Stimulated activated CD8-positive, alpha-beta memory T cell treated with anti-CD3 and anti-CD28 coated beads, Interleukin-15, amount 100 ng/mL, for 1 hour (primary cell): Measurements from ENCODE around the gene DLGAP5.
A peak's percentile ranks its signal among the peaks of the same experiment; 100 is the strongest.

Source experiments
- DNase-seq: peaks from one replicate; pipeline ENCODE4 v3.0.0-alpha.2; 2020; ENCODE audit warnings: low read depth

The DLGAP5 gene, protein sequence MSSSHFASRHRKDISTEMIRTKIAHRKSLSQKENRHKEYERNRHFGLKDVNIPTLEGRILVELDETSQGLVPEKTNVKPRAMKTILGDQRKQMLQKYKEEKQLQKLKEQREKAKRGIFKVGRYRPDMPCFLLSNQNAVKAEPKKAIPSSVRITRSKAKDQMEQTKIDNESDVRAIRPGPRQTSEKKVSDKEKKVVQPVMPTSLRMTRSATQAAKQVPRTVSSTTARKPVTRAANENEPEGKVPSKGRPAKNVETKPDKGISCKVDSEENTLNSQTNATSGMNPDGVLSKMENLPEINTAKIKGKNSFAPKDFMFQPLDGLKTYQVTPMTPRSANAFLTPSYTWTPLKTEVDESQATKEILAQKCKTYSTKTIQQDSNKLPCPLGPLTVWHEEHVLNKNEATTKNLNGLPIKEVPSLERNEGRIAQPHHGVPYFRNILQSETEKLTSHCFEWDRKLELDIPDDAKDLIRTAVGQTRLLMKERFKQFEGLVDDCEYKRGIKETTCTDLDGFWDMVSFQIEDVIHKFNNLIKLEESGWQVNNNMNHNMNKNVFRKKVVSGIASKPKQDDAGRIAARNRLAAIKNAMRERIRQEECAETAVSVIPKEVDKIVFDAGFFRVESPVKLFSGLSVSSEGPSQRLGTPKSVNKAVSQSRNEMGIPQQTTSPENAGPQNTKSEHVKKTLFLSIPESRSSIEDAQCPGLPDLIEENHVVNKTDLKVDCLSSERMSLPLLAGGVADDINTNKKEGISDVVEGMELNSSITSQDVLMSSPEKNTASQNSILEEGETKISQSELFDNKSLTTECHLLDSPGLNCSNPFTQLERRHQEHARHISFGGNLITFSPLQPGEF

DNA sequence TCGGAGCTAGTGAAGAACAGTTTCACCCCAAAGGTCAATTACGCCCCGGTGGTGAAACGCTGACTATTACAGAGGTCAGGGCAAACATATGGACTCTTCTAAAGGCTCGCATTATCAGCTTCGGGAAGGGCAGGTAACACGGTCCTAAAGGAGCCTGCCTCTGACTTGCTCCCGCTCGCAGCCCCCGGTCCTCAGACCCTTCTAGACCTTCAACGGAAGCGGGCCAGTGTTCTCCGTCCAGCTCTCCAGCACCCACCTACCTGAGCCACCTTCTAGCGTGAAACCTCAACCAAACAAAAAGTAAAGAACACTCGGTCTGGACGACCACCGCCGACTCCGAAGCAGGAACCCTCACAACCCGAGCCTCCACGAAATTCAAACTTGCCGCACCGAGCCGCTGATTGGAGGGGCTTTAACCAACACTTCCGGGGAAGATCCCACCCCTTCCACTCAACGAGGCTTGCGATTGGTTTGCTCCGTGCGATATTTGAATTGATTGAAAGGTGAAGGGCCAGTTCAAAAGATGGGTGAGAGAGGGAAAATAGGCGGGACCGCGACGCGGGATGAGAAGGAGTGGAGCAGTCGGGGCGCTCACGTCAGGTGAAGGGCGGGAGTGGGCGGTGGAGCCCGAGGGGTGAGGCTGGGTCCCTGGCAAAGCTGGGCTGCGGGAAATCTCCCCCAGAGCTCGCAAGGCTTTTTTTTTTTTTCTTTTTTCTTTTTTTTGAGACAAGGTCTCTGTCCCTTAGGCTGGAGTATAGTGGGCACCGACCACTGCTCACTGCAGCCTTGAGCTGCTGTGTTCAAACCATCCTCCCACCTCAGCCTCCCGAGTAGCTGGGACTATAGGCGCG is at the start of gene DLGAP5:
Gene DLGAP5, minus strand, starts transcription at position 383 of the 851 bp plus-strand sequence. CDS start 2,406 bp downstream, outside the sequence.
- DNase-seq: peak; percentile 73

DNA sequence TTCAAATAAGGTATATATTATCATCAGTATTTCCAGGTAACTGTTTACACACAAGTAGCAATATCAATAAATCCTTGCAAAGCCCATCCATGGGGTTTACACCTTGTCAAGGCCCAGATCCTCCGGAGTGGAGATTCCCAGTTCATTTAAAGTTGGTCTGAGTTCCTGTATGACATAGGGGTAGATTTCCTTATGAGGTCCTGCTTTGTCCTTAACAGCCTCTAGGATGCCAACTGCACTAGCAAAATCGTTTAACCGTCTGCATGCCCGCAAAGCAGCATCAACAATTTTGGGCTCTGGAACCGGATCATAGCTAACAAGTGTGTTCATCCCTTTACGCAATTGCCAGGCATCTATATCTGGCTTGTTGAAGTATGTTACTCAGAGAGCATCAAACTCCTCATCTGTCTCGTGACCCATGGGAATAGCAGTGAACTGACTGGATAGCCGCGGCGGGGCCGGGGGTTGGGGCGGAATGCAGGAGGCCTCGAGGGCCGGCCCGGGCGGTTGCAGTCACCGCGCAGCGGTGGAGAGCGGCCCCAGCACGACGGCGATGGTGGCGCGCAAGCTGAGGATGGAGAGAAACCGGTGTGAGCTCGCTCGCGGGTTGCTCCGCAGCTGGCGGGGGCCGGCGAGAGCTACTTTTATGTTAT is 49.3 kb upstream of the DLGAP5 start:
- DNase-seq: no peak

DNA sequence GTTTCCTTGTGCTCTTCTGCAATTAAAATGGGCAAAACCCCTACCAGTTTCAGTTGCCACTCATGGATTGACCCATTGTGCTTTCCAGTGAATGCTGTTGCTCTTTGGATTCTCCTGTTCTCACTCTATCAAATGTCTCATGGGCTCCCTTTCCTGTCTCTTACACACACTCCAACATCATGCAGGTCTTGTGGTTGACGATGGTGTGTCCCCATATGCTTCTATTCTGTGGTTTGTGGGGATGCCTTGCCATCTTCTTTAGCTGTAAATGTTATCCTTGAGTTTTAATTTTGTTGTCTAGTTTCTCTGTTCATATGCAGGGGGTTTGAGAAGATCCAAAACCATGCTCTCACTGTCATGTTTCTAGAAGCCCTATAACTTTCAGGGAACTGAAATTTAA is 47.9 kb upstream of the DLGAP5 start:
- DNase-seq: no peak

DNA sequence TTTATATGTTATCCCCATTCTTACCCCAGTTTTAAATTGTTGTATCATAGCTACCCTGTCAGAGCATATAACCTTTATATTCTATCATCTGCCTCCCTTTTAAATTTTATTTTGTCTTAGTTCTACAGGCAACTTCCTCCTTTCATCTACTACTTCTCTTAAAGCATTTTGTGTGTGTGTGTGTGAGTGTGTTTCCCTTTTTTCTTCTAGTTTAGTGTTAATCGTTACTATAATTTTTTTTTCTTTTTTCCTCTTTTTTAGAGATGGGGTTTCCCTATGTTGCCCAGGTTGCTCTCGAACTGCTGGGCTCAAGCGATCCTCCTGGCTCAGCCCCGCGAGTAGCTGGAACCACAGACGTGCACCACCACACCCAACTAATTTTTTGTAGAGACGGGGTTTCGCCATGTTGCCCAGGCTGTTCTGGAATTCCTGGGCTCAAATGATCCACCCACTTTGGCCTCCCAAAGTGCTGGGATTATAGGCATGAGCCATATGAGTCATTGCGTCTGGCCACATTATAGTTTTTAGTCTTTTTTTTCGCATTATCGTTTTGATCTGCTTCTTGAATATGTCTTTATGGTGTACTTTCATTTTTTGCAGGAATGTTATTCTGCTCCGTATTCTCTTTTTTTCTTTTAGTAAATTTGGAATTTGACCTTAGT is 46.8 kb upstream of the DLGAP5 start:
- DNase-seq: no peak

DNA sequence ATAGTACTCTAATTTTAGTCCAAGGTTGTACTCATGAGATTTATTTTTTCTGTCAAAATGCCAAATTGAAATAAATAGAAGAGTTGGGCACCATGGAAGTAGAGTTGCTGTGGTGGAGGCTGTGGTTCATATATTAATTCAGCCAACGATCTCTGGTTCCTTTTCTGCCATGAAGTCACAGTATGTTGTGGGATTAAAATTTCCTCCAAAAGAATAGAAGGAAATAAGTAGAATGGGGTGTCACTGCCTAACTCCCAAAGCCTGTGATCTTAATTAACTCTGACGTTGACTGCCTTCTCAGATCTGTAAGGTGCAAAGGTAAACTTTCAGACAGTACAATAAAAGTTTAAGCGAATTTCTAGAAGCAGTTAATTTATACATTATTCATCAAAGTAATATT is 42.2 kb upstream of the DLGAP5 start:
- DNase-seq: no peak

DNA sequence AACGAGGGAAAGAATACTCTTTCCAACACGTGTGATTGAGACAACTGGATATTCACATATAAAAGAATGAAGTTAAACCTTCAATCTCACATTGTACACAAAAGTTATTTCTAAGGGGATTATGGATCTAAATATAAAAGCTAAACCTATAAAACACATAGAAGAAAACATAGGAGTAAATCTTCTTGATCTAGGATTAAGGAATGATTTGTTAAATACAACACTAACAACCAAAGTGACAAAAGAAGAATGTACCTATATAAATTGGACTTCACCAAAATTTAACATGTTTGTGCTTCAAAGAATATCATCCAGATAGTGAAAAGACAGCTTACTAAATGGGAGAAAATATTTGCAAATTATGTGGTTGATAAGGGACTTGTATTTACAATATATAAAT is 36.9 kb upstream of the DLGAP5 start:
- no peak for DNase-seq

DNA sequence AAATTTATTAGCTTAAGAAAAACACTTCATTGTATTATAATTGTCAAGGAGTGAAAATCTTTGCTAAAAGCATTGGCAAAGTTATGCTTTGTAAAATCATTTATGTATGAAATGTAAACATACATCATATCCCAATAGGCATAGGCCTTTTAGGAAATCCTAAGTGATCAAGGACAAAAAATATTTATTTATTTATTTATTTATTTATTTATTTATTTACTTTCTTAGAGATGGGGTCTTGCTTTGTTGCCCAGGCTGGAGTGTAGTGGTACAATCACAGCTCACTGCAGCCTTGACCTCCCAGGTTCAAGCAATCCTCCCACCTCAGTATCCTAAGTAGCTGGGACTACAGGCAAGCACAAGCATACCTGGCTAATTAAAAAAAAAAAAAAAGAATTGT is 32.0 kb upstream of the DLGAP5 start:
- DNase-seq: no peak

DNA sequence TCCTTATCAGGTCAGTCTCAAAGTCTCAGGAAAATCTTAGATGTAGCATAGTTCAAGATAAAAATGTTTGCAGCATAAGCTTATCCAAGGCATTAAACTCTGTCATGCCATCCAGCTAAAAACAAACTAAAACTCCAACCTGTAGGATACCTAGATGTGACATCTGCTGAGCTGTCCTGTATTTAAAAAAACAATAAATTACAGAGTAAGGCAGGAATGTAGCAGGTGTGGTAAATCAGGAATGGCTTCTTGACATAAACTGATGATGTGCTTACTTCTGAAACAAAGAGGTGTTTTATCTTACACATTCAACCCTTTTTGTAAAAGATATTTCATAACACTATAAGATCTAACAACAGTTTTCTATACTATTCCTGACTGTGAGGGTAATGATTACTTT is 30.6 kb upstream of the DLGAP5 start:
- DNase-seq: no peak

DNA sequence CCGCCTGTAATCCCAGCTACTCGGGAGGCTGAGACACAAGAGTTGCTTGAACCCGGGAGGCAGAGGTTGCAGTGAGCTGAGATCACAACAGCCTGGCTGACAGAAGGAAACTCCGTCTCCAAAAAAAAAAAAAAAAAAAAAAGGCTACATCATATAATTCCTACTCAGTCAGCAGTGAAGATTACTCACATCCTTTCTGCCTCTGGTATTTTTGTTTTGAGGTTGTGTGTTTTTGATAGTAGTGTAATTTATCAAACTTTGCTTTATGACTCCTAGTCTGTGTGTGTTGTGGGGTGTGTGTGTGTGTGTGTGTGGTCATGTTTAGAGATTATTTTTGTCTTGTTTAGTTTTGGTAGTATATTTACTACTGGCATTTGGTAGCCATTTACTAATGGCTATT is 29.8 kb upstream of the DLGAP5 start:
- no peak for DNase-seq

DNA sequence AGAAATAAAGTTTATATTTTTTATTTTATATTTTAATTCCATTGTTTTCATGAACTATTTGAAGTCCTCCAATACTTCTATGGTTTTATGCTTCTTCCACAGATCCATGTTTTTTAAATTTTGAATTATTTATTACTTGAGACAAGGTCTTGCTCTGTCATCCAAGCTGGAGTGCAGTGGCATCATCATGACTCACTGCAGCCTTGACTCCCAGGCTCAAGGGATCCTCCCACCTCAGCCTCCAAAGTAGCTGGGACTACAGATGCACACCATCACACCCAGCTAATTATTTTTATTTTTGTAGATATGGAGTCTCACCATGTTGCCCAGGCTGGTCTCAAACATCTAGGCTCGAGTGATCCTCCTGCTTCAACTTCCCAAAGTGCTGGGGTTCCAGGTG is 28.8 kb upstream of the DLGAP5 start:
- DNase-seq: no peak

DNA sequence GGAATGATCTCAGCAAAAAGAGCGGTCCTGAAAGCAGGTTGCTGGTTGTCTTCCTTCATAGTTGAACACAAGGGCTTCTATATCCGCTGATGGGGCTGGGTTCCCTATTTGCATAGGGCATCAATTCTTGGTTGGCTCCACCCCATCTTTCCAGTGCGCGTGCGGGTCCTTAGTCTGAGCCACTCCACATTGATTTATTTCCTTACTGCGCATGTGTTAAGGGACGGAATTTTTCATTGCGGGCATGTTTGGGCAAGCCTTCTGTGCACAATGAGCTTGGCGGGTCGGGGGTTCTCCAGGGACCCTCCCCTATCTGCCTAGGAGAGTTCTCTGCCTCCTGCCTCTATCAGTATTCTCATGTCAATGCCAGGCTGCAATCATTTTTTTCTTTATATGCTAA is 21.2 kb upstream of the DLGAP5 start:
- DNase-seq: no peak

DNA sequence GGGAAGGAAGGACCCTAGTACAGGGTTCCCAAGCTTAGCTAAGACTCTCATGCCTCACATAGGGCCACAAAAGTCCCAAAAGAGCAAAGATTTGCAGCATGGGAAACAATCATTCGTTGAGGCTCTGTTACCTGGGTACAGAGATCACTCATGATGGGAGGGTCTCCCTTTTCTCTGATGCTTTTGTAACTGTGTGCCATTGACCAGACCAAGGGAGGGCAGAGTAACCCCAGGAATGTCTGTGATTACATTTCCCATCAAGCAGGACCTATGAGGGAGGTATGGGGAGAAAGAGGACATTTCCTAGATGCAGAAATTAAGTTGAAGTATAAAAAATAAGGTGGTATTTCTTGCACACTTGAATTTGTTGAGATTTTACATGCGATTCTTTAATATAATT is 16.4 kb upstream of the DLGAP5 start:
- DNase-seq: no peak

DNA sequence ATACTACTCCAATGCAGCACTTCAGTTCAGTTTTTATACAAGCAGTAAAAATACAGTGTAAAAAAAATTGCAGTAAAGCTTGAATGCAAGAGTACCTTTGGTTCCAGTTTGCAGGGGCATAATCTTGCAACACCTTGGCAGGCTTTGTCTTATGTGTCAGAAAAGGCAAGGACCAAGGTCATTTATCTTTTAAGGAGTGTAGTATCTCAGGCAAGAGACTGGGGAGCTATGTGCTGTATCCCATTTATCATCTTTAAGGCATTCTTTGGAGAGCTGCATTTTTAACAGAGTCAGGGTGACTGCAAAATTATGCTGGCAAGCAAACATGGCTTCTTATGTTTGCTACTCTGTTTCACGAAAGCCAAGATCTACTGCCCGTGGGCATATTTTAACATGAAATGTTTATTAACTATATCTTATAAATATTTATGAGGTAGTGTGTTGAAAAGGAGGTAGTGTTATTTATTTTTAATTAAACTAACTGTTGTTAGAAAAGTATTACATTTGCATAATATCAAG is 14.8 kb upstream of the DLGAP5 start:
- no peak for DNase-seq

DNA sequence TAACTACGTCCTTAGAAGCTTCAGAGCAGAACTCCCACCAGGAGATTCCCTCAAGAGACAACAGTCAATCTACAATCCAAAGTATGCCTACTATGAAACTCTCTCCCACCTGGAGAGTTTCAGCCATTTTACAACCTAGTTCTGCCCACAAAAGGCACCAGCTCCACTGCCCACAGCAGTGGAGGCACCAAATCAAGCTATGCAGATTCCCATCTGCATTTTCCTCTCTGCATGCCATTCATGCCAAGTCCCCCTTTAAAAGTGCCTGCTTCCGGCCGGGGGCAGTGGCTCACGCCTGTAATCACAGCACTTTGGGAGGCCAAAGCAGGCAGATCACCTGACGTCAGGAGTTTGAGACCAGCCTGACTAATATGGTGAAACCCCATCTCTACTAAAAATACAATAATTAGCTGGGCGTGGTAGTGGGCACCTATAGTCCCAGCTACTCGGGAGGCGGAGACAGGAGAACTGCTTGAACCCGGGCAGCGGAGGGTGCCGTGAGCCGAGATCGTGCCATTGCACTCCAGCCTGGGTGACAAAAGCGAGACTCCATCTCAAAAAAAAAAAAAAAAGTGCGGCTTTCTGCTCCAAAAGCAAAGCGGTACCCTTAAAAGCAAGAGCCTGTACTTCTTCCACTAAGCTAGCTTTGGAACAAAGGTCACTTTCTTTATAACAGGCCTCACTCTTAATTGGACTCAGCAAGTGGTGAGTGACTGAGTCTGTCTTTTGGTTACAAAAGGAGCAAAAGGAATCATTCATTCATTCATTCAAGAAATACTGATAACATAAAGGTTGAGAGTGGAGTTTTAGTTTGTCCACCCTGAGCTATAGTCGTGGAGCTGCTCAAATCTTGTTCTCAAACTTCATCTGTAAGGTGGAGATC is 10.1 kb upstream of the DLGAP5 start:
- DNase-seq: no peak

DNA sequence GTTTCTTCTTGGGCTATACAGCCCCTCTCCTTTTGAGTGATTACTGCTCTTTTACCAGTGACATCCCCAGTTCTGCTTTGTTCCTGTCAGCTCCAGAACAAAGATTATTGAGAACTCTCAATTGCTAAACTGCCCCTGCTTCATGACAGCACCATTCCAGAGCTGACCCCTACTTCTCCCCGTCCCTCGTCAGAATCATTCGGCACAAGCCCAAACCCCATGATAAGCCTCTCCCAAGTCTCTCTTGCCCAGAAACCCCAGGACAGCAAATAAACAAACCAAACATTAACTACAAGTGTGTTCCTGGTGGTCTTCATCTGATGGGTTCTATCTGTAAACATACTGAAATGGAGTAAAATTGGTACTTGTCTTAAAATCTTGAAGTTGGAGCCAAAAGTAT is 9.3 kb upstream of the DLGAP5 start:
- no peak for DNase-seq

DNA sequence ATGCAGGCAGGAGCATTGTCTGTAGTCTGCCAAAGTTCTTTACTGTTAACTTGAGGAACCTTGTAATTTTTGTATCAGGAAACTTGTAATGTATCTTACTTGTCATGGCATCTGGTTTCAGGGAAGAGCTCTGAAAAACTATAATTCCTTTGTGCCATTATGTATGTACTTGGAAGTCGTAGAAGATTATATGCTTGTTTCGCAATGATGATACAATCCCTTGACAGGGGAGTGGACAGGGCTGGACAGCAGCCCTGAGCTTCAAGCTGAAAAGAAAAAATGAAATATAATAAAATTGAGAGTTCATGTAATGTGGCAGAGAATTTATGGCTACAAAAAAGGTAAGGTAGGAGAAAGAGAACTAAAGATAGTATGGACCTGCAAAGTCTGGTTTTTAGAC is 7.4 kb upstream of the DLGAP5 start:
- DNase-seq: no peak

DNA sequence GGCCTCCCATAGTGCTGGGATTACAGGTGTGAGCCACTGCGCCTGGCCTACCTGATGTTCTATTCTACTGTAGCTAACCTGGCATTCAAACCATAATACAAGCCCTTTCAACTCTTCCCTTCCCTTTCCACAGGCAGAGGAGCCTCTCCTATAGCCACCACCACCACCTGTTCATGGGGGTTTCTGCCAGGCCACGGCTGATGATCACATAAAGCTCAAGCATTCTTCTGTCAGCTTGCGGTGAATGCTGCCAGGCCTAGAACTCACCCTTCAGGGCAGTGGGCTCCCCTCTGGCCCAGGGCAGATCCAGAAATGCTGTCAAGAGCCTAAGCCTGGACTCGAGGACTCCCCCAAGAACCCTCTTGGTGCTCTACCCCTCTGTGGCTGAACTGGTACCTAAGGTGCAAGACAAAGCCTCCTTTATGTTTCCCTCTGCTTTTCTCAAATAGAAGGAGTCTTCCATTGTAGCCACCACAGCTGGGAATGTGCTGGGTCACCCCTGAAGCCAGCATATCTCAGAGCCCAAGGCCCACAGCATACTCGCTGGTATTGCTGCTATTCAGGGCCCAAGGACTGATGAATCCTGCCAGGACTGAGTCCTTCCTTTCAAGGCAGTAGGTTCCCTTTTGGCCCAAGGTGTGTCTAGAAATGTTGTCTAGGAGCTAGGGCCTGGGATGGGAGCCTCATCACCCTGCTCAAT is 3.4 kb upstream of the DLGAP5 start:
- no peak for DNase-seq

DNA sequence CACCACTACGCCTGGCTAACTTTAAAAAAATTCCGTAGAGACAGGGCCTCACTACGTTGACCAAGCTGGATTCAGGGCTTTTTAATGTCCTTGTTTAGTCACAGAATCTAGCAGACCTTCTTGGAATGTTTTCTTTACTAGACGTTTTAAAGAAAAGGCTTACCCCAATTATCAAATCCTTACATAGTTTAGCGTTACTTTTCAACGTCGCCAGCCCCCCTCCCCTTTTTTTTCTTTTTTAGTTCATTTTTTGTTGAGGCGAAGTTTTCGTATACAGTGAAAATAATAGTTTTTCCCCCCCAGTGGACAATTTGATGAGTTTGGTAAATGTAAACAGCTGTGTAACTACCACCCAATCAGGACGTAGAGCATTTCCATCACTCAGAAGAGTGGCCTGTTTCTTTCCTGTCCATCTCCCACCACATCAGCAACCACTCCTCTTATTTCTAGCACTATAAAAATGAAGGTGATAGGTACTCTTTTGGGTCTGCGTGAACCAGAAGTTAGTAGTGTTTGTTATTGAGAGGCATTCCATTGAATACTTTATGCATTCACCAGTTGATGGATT is 753 bp upstream of the DLGAP5 start:
- no peak for DNase-seq

DNA sequence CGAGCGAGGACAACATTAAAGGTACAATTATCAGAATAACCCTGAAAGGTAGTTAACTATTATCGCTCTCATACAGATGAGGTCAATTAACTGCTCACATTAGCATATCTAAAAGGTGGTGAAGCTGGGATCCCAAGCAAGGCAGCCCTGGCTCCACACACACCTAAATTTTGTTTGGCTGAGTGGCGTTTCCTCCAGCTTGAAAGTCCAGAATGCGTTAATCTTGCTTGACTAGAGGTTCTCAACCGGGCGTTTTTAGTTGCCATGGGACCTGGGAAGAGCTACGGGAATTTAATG is 531 bp downstream of the DLGAP5 start:
- DNase-seq: no peak
